HG03558 (cell line): ENCODE results near the gene TUSC2.

Experiments
- ATAC-seq: cut with Tn5 transposase; IDR thresholded peaks from one replicate; pipeline ENCODE4 v1.9.1; 2021; ENCODE audit warnings: moderate number of reproducible peaks; ENCODE audit not compliant: unreplicated experiment; ENCODE audit errors: extremely low read depth

Gene TUSC2

GRCh38 chr3:50355829-50356552 lies 28.0 kb upstream of the TUSC2 start:
- no peak for ATAC-seq

DNA sequence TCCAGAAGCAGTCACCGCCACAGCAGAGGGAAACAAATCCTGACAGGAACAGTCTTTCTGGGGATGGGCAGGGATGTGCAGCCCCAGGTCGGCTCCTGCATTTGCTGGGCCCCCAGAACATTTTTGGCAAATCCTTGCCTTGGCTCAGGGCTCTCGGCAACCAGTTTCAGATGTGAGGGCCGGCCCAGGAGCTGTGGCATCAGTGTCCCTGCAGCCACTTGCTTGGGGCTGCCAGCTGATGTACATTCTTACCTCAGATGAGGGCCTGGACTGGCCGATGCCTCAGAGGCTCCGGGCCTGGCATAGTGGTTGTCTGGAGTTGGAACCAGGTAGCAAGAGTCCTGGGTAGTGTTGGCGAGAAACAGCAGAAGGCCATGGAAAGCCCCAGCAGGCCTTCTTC lies 26.8 kb upstream of the TUSC2 start:
- ATAC-seq, result no peak

DNA sequence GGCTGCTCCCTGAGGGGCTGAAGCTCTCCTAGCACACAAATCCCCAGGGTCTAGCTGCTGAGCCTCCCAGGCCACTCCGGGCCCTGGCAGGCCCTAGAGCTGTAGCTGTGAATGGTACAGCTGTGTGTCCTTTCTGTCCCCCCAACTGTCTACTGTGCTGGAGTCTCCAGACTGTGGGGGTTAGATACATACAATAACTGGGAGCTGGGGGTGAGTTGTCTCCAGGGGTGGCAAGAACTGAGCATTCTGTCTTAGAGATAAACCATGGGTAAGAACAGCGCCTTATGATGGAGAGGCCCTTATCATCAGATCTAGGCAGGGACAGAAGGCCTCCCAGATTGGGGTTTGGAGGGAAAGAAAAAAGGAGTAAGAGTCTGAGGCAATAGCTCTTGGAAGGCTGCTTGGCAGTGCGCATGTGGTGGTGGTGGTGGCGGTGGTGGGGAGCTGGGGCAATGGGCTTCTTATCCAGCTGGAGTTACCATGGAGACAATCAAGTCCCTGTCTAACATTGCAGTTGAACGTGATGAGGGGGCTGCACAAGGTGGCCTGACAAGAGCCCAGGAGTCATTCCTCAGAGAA lies 26.3 kb upstream of the TUSC2 start:
- no peak for ATAC-seq

DNA sequence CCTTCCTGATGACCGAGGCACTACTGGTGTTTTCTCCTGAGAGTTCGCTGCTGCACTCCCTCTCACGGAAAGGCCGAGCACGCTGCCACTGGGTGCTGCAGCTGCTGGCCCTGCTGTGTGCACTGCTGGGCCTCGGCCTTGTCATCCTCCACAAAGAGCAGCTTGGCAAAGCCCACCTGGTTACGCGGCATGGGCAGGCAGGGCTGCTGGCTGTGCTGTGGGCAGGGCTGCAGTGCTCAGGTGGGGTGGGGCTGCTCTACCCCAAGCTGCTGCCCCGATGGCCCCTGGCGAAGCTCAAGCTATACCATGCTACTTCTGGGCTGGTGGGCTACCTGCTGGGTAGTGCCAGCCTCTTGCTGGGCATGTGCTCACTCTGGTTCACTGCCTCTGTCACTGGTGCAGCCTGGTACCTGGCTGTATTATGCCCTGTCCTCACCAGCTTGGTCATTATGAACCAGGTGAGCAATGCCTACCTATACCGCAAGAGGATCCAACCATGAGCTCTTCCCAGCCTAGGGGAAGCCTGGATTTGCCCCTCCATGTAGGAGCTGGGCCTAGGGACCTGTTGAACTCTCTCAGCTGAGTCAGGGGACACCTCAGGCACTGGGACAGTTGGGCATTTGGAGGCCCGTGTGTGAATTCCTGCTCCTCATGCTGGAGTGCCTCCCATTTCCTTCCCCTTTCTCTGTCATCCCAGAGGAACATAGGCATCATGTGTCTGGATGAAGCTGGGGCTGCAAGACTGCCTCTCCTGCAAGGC lies 25.4 kb upstream of the TUSC2 start:
- no peak for ATAC-seq

- ATAC-seq, result no peak
These were observed 24.8 kb upstream of the TUSC2 start for GRCh38 chr3:50352781-50353180.

GRCh38 chr3:50351323-50351697 lies 23.3 kb upstream of the TUSC2 start:
- no peak for ATAC-seq

DNA sequence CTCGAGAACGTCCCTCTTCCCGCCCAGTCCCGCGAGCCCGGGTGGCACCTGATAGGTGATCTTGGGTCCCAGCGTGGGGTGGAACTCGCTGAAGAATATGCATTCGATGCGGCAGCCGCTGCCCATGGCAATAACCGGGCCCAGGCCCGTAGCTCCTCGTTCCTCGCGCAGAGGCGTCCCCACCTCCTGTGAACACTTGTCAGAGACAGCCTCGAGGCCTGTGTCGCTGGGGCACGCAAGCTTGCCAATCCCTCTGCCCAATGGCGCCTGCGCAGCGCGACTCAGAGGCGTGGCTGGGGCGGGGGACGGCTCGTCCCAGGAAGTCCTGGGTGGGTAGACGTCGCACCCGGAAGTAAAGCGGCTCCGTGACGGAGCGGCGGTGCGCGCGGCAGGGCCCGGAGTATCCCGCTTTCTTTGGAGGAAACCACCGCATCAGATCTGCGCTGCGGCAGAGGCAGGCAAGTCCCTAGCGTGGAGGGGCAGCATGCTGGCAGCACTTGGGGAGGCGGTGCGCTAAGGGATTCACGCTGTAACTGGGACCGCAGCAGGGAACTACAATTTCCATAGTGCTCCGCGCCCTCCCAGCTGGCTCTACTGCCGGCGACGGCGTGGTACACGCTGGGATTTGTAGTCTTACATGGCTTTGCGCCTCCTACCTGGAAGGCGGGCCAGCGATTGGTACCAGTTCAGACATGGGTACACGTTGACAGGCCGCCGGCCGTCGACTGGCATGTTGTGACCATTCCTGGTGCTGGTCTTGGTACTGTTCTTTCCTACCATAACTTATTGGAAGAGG lies 22.7 kb upstream of the TUSC2 start, which contains the start of the genes CYB561D2 and NPRL2:
Gene CYB561D2, plus strand, starts transcription at position 336 of the 796 bp plus-strand sequence. CDS start 572 bp downstream, outside the sequence.
Gene NPRL2, minus strand, starts transcription at position 249 of the 796 bp plus-strand sequence. Its CDS starts 123 bp downstream, at position 126.
- ATAC-seq, result peak; percentile 48

DNA sequence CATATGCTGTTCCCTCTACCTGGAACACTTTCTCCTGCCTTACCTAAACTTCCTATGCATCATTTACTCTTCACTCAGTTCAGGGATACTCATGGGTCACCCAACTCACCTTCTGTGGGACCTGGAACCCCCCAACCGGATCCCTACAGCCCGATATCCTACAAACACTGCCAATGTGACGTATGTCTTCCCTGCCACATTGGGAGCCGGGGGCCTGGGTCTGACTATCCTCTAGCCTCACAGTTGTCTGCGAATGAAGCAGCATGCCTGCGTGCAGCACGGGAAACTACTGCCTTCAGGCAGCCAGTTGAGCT lies 22.1 kb upstream of the TUSC2 start:
- ATAC-seq, result no peak

- ATAC-seq, result no peak
These were observed 19.3 kb upstream of the TUSC2 start for GRCh38 chr3:50347187-50347813.

GRCh38 chr3:50345586-50346234 lies 17.7 kb upstream of the TUSC2 start, which contains the start of gene ZMYND10:
TSS of gene ZMYND10 (minus strand) at chr3:50345732. CDS start at chr3:50345579, 153 bp downstream.
- no peak for ATAC-seq

DNA sequence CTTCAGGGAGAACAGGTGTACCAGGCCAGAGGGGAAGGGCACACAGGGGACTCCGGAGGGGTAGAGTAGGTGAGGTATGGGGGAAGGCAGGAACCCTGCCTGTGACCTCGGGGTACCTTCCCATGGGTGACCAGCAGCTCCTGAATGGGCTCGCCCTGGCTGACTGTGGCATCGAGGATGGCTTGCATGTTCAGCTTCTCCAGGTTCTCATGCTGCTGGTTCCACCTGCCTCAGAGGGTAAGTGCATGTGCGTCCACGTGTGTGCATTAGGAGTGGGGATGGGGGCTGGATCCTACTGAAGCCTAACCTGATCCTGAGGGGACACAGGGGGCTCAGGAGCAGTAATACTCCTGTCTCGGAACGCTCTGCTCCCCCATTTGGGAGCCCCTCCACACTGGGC lies 17.0 kb upstream of the TUSC2 start:
- no peak for ATAC-seq

- no peak for ATAC-seq
These were observed 15.0 kb upstream of the TUSC2 start for GRCh38 chr3:50342813-50343633.

DNA sequence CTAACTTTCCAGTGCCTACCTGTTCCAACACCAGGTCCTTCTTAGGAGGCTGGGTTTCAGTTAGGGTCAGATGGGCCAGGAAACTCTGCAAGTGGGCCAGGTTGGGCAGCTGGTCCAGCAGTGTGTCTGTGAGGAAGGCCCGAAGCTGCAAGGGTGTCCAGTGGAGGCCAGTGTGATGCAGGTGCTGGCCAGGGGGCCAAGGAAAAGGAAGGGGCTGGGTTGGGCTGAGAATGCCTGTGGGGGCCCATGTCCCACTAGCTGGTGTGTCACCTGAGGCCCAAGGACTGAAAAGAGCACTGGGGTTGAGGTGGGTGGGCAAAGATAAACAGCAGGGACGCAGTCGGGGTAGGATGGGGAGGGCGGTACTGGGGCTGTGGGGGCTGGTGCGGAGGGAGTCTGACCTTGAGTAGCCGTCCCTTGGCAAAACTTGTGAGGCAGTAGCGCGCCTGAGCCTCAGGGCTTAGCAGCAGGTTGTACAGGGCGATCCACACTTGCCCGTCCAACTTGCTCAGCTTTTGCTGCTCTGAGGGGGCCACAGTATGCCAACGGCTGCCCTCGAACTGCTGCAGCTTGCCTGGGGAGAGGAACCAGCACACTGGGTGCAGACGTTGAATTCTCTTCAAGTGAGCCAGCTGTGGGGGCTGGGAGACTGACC lies 14.1 kb upstream of the TUSC2 start:
- no peak for ATAC-seq

DNA sequence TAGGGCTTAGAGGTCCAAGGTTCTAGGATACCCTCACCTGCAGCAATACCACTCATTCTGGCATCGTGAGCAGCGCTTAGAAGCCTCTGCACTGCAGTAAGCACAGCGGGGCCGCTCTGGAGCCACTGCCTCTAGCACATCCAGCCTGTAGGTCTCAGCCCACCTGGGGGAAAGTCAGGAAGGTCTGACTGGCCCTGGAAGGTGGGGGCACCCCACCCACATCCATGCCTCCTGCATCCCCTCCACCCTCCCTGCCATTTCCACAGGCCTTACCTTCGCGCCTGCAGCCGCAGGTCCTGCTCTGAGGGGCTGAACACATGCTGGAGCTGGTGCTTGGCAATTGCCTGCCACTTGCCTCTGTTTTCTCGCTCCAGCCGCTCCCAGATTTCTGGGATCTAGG lies 13.5 kb upstream of the TUSC2 start:
- ATAC-seq, result no peak

GRCh38 chr3:50340448-50341329 lies 12.7 kb upstream of the TUSC2 start, which contains the start of gene RASSF1:
TSS of gene RASSF1 (minus strand) at chr3:50340836. CDS start at chr3:50340805, 31 bp downstream.
- ATAC-seq, result no peak

- no peak for ATAC-seq
These were observed 12.1 kb upstream of the TUSC2 start for GRCh38 chr3:50340147-50340447.

GRCh38 chr3:50339485-50340146 lies 11.6 kb upstream of the TUSC2 start:
- ATAC-seq, result no peak
